Measurements from ENCODE around the gene LRP4.

DNA sequence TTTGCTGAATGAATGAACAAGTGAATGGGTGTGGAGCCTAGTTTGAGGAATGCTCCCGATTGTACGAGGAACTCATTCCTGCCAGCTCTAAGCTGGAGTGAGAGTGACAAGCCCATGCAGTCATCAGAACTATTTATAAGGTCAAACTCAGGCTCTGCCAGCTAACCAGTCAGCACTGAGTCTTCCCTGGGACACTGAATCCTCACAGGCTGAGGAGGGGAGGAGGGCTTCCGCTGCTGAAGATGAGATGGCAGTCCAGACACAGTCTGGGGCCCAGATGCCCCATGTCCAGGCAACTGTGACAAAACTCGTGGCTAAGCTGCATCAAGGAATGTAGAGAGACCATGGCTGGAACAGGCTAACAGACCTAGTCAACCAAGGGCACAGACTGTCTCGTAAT, 4.0 kb downstream of the LRP4 start:
- TF ChIP-seq, protein P1, sequence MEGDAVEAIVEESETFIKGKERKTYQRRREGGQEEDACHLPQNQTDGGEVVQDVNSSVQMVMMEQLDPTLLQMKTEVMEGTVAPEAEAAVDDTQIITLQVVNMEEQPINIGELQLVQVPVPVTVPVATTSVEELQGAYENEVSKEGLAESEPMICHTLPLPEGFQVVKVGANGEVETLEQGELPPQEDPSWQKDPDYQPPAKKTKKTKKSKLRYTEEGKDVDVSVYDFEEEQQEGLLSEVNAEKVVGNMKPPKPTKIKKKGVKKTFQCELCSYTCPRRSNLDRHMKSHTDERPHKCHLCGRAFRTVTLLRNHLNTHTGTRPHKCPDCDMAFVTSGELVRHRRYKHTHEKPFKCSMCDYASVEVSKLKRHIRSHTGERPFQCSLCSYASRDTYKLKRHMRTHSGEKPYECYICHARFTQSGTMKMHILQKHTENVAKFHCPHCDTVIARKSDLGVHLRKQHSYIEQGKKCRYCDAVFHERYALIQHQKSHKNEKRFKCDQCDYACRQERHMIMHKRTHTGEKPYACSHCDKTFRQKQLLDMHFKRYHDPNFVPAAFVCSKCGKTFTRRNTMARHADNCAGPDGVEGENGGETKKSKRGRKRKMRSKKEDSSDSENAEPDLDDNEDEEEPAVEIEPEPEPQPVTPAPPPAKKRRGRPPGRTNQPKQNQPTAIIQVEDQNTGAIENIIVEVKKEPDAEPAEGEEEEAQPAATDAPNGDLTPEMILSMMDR (IDR thresholded peaks at IDR 0.05; ENCODE audit: low read length) = no peak
- no peak for TF ChIP-seq EZH2phosphoT487 (IDR thresholded peaks at IDR 0.05; ENCODE audit: low read length)
